HCT116 (cell line): Measurements from ENCODE around the gene PGAP6. TPM values are rescaled to one million over a fixed set of nuclear protein-coding genes. Genes with fewer than 3 reads are reported as not detected.

ENCODE experiments used
- ATAC-seq: fragments of 200-7000 bp; cut with Tn5 transposase; 2 replicates; pipeline ENCODE4 v1.9.1; 2020; ENCODE audit warnings: mild to moderate bottlenecking, moderate library complexity
- BruUV-seq: library from RNA; stranded (reverse); fragments of 400-500 nt; replicated peaks from 2 replicates; lab custom pipeline; 2021; lab: Mats Ljungman, UMichigan
- CTCF ChIA-PET: fragments of 300-600 bp; sonication (Branson Sonifier 250); formaldehyde crosslinking; loops from one replicate; lab custom pipeline; 2021; ENCODE audit warnings: antibody characterized with exemption; lab: Charles Lee
- POLR2A ChIA-PET: fragments of 300-600, 350-600 bp; sonication (Branson Sonifier 250); formaldehyde crosslinking; loops from one replicate; lab custom pipeline; 2021; ENCODE audit warnings: antibody characterized with exemption; lab: Charles Lee
- RAD21 ChIA-PET, 2 experiments: fragments of 300-600 bp; sonication (Branson Sonifier 250); formaldehyde crosslinking; loops; one replicate each; lab custom pipeline; 2023; ENCODE audit warnings: low total read pairs in 2 of 2; ENCODE audit not compliant: uncharacterized antibody in 2 of 2, unreplicated experiment in 2 of 2, low non-redundant PET in 1 of 2; lab: Charles Lee
- DNase-seq: peaks from one replicate; pipeline ENCODE4 v3.0.0-alpha.2; 2010; ENCODE audit warnings: low read depth, low spot score
- H2AFZ ChIP-seq: fragments of 200-600 bp; shearing (Covaris generic), sonication (generic); 2 replicates; pipeline ENCODE4 v1.6.1; 2017; ENCODE audit warnings: low read depth, mixed run types, mixed read lengths, antibody characterized with exemption, low read length; ENCODE audit not compliant: poor library complexity, severe bottlenecking
- H3K27ac ChIP-seq: 2 replicates; pipeline ENCODE4 v1.5.1; 2012; ENCODE audit warnings: low read depth, low read length
- H3K27me3 ChIP-seq: fragments of 200-600 bp; sonication (generic); 2 replicates; pipeline ENCODE4 v1.6.1; 2016; ENCODE audit warnings: mixed run types, low read length, mixed read lengths; ENCODE audit not compliant: insufficient read depth
- H3K36me3 ChIP-seq, 2 experiments: fragments of 200-500 bp in 1 of 2; fragments of 200-600 bp in 1 of 2; sonication (Bioruptor generic) in 1 of 2; sonication (generic) in 1 of 2; 2 replicates each; pipeline versions ENCODE4 v1.5.1 to v1.6.1; 2014 to 2016; ENCODE audit warnings: low read length in 2 of 2, inconsistent platforms in 1 of 2, mixed read lengths in 1 of 2, mixed run types in 1 of 2; ENCODE audit not compliant: insufficient read depth in 2 of 2, control insufficient read depth in 1 of 2
- H3K4me1 ChIP-seq, 2 experiments: fragments of 200-600 bp in 1 of 2; sonication (generic) in 1 of 2; 2 replicates each; pipeline versions ENCODE4 v1.5.1 to v1.6.1; 2012 to 2017; ENCODE audit warnings: low read length in 2 of 2, inconsistent platforms in 1 of 2, mild to moderate bottlenecking in 1 of 2, mixed read lengths in 1 of 2, mixed run types in 1 of 2, moderate library complexity in 1 of 2; ENCODE audit not compliant: insufficient read depth in 2 of 2, control insufficient read depth in 1 of 2
- H3K4me2 ChIP-seq: fragments of 200-600 bp; sonication (generic); 2 replicates; pipeline ENCODE4 v1.6.1; 2017; ENCODE audit warnings: mixed run types, low read length, mixed read lengths
- H3K4me3 ChIP-seq, 2 experiments: fragments of 200-600 bp in 1 of 2; sonication (generic) in 1 of 2; replicated peaks in 1 of 2; 2 replicates each; pipeline ENCODE4 v1.5.1; 2011 to 2016; ENCODE audit warnings: low read length in 2 of 2, control low read depth in 1 of 2, low read depth in 1 of 2, mild to moderate bottlenecking in 1 of 2, mixed read lengths in 1 of 2, mixed run types in 1 of 2
- H3K79me2 ChIP-seq: fragments of 200-600 bp; sonication (generic); 2 replicates; pipeline ENCODE4 v1.6.1; 2017; ENCODE audit warnings: mild to moderate bottlenecking, mixed run types, low read length, moderate library complexity, mixed read lengths; ENCODE audit not compliant: insufficient read depth
- H3K9ac ChIP-seq: fragments of 200-600 bp; sonication (generic); 2 replicates; pipeline ENCODE4 v1.6.1; 2016; ENCODE audit warnings: low read length, mixed read lengths
- H3K9me2 ChIP-seq: fragments of 200-600 bp; sonication (generic), shearing (Covaris generic); 2 replicates; pipeline ENCODE4 v1.6.1; 2017; ENCODE audit warnings: mixed run types, mild to moderate bottlenecking, moderate library complexity; ENCODE audit not compliant: insufficient read depth
- H3K9me3 ChIP-seq, 2 experiments: fragments of 200-500 bp in 1 of 2; fragments of 200-600 bp in 1 of 2; sonication (Bioruptor generic) in 1 of 2; sonication (generic) in 1 of 2; 2 replicates each; pipeline ENCODE4 v1.6.1; 2014 to 2017; ENCODE audit warnings: low read length in 2 of 2, mixed read lengths in 2 of 2, inconsistent platforms in 1 of 2, low read depth in 1 of 2, mild to moderate bottlenecking in 1 of 2, mixed run types in 1 of 2, moderate library complexity in 1 of 2; ENCODE audit not compliant: control insufficient read depth in 1 of 2, insufficient read depth in 1 of 2
- H4K20me1 ChIP-seq: fragments of 200-600 bp; sonication (generic), shearing (Covaris generic); 2 replicates; pipeline ENCODE4 v1.6.1; 2017; ENCODE audit warnings: mixed run types, mild to moderate bottlenecking, moderate library complexity; ENCODE audit not compliant: insufficient read depth
- EGR1 ChIP-seq: IDR thresholded peaks from 2 replicates; pipeline ENCODE4 v1.6.1; 2012; ENCODE audit warnings: low read depth
- EZH2 ChIP-seq: fragments of 200-600 bp; sonication (generic); IDR thresholded peaks from 2 replicates; pipeline ENCODE4 v1.6.1; 2017; ENCODE audit warnings: antibody characterized with exemption, mixed run types
- POLR2A ChIP-seq: IDR thresholded peaks from 2 replicates; pipeline ENCODE4 v1.7.0; 2011; ENCODE audit warnings: borderline replicate concordance; ENCODE audit not compliant: insufficient read depth, insufficient read length; ENCODE audit errors: extremely low read depth
- REST ChIP-seq: IDR thresholded peaks from 2 replicates; pipeline ENCODE4 v1.6.1; 2012; ENCODE audit warnings: low read depth
- SRF ChIP-seq: IDR thresholded peaks from 2 replicates; pipeline ENCODE4 v1.6.1; 2012; ENCODE audit warnings: low read depth
- YY1 ChIP-seq: IDR thresholded peaks from 2 replicates; pipeline ENCODE4 v1.6.1; 2011; ENCODE audit warnings: low read length, low read depth, moderate library complexity, mild to moderate bottlenecking; ENCODE audit not compliant: insufficient replicate concordance; ENCODE audit errors: extremely low read depth
- ZBTB33 ChIP-seq: IDR thresholded peaks from 2 replicates; pipeline ENCODE4 v1.6.1; 2011; ENCODE audit warnings: mild to moderate bottlenecking, low read length, moderate library complexity; ENCODE audit not compliant: insufficient replicate concordance; ENCODE audit errors: extremely low read depth
- ZNF274 ChIP-seq: fragments of 200-500 bp; sonication (Bioruptor generic); IDR thresholded peaks from 2 replicates; pipeline ENCODE4 v1.6.1; 2014; ENCODE audit warnings: mild to moderate bottlenecking, low read depth, low read length, inconsistent platforms
- intact Hi-C: fragments of 100-400 bp; cut with micrococcal nuclease; formaldehyde crosslinking; loops from 2 replicates; pipeline ENCODE4 v1.10.0; 2022
- total RNA-seq: library from RNA; stranded (reverse); gene quantifications from one replicate; pipeline ENCODE4 v1.2.1, GENCODE V29; 2021; ENCODE audit not compliant: unreplicated experiment
- TF ChIP-seq, protein P1 (sequence below), 3 experiments: fragments of 200-600 bp in 1 of 3; sonication (generic) in 1 of 3; IDR thresholded peaks in 2 of 3; conservative IDR thresholded peaks in 1 of 3; 2 replicates each; pipeline ENCODE4 v1.5.1; 2012 to 2017; ENCODE audit warnings: low read depth in 2 of 3, low read length in 2 of 3, antibody characterized with exemption in 1 of 3, borderline replicate concordance in 1 of 3, control low read depth in 1 of 3, mild to moderate bottlenecking in 1 of 3, mixed read lengths in 1 of 3, mixed run types in 1 of 3, moderate library complexity in 1 of 3; ENCODE audit not compliant: insufficient read depth in 1 of 3

Gene PGAP6
- total RNA-seq, 1 experiment from 2014 or later = 35.4 TPM

- Histone ChIP-seq H3K4me2 (no peak overlapping the region), H2AFZ (no peak overlapping the region), H3K27me3 (no peaks in the 10 kb centered on the region), H3K9me3 (no peaks in the 10 kb centered on the region), H3K4me3 (no peak overlapping the region), H3K79me2 (peaks cover 69% of the 10 kb centered on the region), H3K4me1 (peaks cover 0 to 7% of the 10 kb centered on the region in 2 experiments; a peak in 1 of 4 replicates), H3K27ac (no peak overlapping the region), H3K9ac (no peak overlapping the region), H3K9me2 (no peaks in the 10 kb centered on the region), H3K36me3 (no peaks in the 10 kb centered on the region), H4K20me1 (no peaks in the 10 kb centered on the region)
- no TSS peak for BruUV-seq
- DNase-seq = no peak
- POLR2A ChIA-PET = no interaction called here
- ATAC-seq = no peak
- intact Hi-C loops = no loop called here
- CTCF ChIA-PET = no interaction called here
- RAD21 ChIA-PET = no interaction called here
- no peak for TF ChIP-seq EGR1
- TF ChIP-seq, protein P1, sequence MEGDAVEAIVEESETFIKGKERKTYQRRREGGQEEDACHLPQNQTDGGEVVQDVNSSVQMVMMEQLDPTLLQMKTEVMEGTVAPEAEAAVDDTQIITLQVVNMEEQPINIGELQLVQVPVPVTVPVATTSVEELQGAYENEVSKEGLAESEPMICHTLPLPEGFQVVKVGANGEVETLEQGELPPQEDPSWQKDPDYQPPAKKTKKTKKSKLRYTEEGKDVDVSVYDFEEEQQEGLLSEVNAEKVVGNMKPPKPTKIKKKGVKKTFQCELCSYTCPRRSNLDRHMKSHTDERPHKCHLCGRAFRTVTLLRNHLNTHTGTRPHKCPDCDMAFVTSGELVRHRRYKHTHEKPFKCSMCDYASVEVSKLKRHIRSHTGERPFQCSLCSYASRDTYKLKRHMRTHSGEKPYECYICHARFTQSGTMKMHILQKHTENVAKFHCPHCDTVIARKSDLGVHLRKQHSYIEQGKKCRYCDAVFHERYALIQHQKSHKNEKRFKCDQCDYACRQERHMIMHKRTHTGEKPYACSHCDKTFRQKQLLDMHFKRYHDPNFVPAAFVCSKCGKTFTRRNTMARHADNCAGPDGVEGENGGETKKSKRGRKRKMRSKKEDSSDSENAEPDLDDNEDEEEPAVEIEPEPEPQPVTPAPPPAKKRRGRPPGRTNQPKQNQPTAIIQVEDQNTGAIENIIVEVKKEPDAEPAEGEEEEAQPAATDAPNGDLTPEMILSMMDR (IDR thresholded peaks at IDR 0.05 in 2 of 3, conservative IDR thresholded peaks at IDR 0.05 in 1 of 3; ENCODE audit: borderline replicate concordance in 1 of 3, insufficient read depth in 1 of 3, low read depth in 2 of 3, low read length in 2 of 3) = no peak
- no peak for TF ChIP-seq ZBTB33
- TF ChIP-seq ZNF274 = no peak
- no peak for TF ChIP-seq POLR2A
- no peak for TF ChIP-seq EZH2
- TF ChIP-seq YY1 = no peak
- no peak for TF ChIP-seq SRF
- no peak for TF ChIP-seq REST
Observed at GRCh38 chr16:340370-341091, 41.2 kb downstream of the PGAP6 start.
